Spleen (tissue), 3 donors: Measurements from ENCODE around the gene FRRS1.

ENCODE experiments used
- POLR2A ChIP-seq, 3 donors: fragments of 450-650 bp; IDR thresholded peaks; one replicate each; pipeline ENCODE4 v1.5.1; 2017; ENCODE audit warnings: antibody characterized with exemption in 3 of 3, mild to moderate bottlenecking in 1 of 3
- POLR2AphosphoS5 ChIP-seq, 3 donors: sonication (generic); formaldehyde crosslinking; IDR thresholded peaks; one replicate each; pipeline ENCODE4 v1.5.1; 2017; ENCODE audit warnings: antibody characterized with exemption in 3 of 3

DNA sequence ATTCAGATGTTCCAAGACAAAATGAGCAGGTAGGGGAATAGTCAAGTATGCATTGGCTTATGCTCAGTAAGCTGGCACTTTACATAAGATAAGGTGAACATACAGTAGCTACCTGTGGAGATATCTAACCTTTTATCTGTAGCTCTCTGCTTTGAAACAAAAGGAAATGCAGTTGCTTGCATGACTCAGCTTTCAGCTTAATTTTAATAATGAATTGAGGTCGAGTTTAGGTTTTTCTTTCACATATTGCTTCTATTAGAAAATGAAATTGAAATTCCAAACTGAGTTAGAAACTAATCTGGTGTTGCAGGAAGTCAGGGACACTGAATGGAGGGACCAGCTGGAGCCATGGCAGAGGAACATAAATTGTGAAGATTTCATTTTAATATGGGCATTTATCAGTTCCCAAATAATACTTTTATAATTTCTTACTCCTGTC, 8.3 kb downstream of the FRRS1 start:
- TF ChIP-seq POLR2AphosphoS5 (IDR thresholded peaks at IDR 0.05) (no peak), POLR2A (IDR thresholded peaks at IDR 0.05) (no peak)
